ENCODE measurements around the gene RBM18.

- no peak for TF ChIP-seq CTCF (IDR thresholded peaks at IDR 0.05; ENCODE audit: poor library complexity, severe bottlenecking)
- TF ChIP-seq POLR2AphosphoS5 (IDR thresholded peaks at IDR 0.05): no peak
- TF ChIP-seq REST (IDR thresholded peaks at IDR 0.05; ENCODE audit: borderline replicate concordance): no peak
- TF ChIP-seq TAF1 (IDR thresholded peaks at IDR 0.05; ENCODE audit: low read depth): no peak
Observed at GRCh38 chr9:122204491-122204890, 60.1 kb downstream of the RBM18 start.
